Activated gamma-delta T cell treated with anti-CD3 and anti-CD28 coated beads, Interleukin-2, amount 50 U/mL, for 16 hours (primary cell): ENCODE measurements around the gene TNFRSF19.
A peak's percentile ranks its signal among the peaks of the same experiment; 100 is the strongest.

ENCODE experiments used
- DNase-seq: peaks from one replicate; pipeline ENCODE4 v3.0.0-alpha.2; 2020; ENCODE audit warnings: low read depth

TNFRSF19 gene

GRCh38 chr13:23687614-23688013, 117.4 kb downstream of the TNFRSF19 start:
- DNase-seq: no peak

- DNase-seq: no peak
These were observed 118.1 kb downstream of the TNFRSF19 start for GRCh38 chr13:23688336-23688735.

DNA sequence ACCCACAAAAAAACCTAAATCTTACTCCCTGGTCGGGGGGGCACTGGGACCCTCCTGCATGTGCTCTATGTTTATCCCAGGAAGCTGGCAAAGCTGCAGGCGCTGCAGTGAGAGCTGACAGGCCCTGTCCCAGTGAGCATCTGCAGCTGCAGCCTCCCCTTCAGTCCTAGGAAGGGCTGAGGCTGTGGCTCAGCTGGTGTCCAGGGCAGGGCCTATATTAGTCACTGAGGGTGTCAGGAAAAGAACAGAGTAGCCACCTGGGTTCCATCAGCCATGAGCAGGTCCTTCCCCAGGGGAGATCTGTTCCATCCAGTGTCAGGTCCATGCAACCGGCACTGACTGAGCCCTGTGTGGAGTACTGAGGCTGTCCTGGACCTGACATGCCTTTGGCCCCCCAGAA, 120.5 kb downstream of the TNFRSF19 start:
- DNase-seq: no peak

DNA sequence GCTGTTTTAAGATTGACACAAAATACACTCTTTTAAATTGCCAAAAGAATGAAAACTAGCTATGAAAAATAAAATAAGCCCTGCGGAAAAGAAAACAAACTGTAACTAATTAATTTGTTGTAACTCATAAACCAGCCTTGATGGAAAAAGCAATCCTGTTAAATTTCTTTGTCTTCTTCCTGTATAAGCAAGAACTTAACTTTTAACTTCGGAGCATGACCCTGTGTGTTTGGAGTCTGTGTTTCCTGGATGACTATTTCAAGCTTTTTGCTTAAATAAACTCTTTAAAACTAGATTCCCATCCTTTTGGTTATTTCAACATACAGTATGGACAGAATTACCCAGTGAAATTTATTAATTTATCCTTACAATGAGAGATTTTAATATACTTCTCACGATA, 122.6 kb downstream of the TNFRSF19 start:
- no peak for DNase-seq

DNA sequence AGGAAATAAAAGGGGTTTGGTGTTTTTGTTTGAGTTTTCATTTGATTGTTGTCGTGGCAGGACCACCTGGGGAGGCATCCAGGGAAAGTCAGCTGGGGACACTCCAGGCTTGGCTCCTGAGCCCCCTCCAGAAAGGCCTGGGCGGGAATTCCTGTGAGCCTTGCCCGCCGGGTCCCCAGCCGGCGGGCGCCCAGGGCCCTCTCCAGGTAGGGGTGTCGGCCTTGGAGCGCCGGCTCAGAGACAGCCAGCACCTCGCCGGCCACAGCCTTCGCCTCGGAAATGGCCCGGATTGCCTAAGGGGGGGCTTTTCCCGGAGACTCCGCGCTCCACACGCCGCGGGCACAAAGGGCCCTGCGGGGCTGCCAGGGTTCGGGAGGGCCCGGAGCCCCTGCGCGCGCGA, 125.0 kb downstream of the TNFRSF19 start:
- DNase-seq: no peak

DNA sequence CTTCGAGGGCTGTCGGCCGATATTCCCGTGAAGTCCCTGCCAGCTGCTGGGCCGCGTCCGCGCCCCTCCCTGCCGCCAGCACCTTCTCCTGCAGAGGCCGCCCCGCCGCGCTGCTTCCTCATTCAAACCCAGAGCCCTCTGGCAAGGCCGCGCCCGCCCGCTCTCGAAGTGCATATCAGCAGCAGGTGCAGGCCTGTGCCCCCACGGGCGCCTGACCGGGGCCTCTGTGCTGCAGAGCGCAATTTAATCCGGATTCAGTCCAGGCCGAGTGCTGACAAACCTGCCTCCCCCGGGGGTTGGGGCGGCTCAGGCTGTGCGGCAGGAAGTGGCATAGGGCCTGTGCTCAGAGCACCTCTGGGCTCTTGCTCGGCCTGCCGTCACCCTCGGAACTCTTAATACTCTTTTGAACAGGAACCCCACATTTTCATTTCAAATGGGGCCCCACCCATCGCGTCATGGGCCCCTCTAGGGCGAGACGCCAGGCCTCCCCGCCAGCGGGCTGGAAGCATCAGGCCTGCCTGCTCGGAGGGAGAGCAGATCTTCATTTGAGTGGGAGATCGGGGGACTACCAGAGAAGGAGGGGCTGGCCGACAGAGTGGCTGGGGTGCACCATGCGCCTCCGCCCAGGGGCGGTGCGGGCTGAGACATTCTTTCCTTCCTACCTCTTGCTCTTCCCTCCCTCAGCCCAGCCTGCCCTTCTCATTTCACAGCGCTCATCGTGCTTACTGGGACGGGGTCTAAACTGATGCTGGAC, 125.7 kb downstream of the TNFRSF19 start:
- peak; percentile 40 for DNase-seq

GRCh38 chr13:23696610-23697009, 126.4 kb downstream of the TNFRSF19 start:
- DNase-seq: no peak

GRCh38 chr13:23697772-23698313, 127.6 kb downstream of the TNFRSF19 start:
- no peak for DNase-seq

- DNase-seq: no peak
These were observed 129.1 kb downstream of the TNFRSF19 start for GRCh38 chr13:23699271-23699670.

DNA sequence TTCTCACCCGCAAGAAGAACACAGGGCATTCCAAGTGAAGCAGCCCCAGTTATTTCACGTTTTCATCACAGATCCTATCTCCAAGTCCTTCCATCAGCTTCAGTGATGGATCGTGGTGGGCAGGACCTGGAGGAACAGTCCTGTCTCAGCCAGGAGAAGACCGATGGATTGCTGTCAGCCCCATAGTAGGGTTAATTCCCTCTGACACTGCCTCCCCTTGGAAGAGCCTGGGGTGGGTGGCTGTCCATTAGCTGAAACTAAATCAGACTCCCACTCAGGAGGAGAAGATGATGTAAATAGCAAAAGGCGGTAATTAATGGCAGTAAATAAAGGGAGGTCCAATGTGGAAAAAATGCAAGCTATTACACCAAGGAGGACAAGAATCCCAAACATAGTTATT, 131.0 kb downstream of the TNFRSF19 start:
- DNase-seq: no peak

DNA sequence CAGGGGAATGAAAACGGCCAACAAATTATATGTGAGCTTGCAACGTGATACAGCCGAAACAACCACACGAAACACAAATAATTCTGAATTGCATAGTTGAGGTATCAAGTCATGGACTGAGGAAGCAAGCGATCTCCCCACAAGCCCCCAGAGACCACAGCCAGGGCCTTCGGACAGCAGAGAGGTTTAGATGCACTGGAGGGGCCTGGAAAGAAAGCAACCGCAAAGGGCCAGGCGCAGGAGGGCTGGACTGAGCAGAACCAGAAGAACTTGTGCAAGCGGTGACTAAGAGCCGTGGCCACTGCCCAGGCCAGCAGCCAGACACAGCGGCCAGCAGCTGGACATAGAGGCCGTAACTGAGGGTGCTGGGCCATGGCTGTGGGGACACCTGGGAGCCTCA, 131.4 kb downstream of the TNFRSF19 start:
- DNase-seq: no peak

DNA sequence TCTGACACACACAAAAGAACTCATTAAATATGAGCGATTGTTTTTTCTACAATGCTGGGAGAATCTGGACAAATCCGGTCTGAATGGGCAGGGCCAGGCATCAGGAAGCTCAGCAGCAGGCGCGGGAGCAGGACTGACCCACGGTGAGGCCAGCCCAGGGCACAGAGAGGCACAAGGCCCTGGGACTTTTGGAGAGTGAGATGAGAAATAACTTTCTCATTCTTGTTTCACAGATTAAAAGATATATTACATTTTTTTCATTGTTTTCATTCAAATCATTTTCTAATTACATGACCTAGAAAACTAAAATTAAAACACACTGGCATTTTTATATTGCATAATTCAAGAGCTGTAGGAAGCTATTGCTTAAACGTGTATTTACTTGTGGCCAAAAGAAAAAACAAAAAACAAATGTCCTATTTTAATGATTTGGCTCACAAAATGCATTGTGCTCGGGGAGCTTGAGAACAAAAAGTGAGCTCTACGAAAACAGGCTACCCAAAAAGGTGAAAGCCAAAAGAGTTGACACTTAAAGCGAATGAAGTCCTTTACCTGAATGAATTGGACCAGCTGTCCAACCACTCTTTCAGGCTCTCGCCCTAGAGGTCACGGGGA, 133.1 kb downstream of the TNFRSF19 start:
- no peak for DNase-seq

DNA sequence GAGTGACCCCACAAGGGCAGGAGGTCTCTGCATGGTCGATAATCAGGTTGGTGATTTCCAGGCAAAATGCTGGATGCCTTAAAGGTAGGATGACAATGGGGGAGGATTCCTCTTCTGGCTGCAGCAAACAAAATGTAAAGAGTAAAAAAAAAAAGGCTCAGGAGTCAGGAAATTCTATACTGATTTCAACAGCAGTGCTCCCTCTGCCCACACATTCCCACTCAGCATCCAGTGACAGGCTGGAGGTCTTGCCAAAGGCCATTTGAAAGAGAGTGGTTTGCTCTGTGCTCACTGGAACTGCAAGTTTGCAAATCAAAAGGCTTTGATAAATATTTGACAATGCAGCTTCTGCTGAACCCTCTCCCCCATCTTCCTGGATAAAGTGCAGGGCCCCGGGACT, 135.4 kb downstream of the TNFRSF19 start:
- DNase-seq: no peak

- no peak for DNase-seq
These were observed 137.5 kb downstream of the TNFRSF19 start for GRCh38 chr13:23707674-23708073.

GRCh38 chr13:23709536-23709935, 139.3 kb downstream of the TNFRSF19 start:
- DNase-seq: no peak

GRCh38 chr13:23710366-23710765, 140.2 kb downstream of the TNFRSF19 start:
- no peak for DNase-seq

GRCh38 chr13:23711355-23711754, 141.1 kb downstream of the TNFRSF19 start:
- DNase-seq: no peak

DNA sequence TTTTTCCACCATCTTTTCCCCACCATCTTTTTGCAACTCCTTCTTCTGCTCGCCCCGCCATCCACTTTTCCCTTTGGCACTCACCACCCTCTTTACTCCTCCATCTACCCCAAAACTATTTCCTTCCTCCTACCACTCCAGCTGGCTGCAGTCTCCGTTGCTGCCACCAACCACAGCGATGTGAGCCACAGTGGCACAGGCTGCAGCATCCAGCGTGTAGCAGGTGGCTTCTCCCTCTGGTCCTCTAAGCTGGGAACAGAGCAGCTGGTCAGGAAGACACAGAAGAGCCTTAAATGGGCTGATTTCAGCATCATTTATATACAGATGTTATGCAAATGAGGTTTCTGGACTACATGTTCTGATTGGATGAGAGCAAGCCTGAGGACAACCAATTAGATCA, 144.5 kb downstream of the TNFRSF19 start:
- DNase-seq: no peak

DNA sequence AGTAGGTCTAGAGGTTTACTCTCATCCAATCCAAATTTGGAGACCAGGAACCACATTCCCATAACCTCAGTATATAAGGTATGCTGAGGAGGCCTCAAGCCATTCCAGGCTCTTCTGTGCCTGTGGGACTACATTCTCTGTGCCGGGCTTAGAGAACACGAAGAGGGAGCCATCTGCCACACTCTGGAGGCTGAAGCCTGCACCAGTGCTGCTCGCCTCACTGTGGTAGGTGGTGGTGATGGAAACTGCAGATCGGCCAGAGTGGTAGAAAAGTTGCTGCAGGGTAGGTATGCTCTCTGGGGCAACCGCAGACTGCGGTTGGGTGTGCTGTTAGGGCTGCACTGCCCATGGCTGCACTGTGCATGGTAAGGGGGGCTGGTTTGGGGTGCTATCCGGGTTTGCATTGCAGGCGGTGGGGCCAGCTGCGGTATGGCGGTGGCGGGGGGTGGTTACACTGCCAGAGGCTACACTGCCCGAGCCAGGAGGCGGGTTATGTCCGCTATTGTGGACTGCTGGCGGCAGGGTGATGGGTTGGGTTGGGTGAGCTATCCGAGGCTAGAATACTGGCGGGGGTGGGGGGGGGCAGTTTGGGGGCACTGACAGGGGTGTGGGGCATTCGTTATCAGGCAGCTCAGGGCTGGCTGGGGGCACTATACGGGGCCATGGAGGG, 145.0 kb downstream of the TNFRSF19 start:
- no peak for DNase-seq

DNA sequence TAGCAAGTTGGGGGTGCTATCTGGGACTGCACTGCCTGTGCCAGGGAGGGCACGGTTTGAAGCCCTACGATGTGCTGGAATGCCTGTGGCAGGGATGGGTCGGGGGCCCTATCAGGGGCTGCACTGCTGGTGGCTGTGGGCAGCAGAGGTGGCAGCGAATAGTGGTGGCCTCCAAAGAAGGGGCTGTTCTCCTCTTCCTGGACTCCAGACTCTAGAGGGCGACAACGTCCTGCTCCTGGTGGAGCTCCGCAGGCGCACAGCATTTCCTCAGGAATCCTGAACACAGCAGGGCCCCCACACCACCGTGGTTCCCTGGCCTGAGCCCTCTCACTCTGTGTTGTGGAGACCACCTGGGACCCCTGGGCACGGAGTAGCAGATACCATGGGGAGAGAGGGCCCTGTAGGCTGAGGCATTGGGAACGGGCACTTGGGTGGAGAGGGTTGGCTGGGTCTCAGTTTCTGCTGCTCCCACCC, 145.6 kb downstream of the TNFRSF19 start:
- no peak for DNase-seq

DNA sequence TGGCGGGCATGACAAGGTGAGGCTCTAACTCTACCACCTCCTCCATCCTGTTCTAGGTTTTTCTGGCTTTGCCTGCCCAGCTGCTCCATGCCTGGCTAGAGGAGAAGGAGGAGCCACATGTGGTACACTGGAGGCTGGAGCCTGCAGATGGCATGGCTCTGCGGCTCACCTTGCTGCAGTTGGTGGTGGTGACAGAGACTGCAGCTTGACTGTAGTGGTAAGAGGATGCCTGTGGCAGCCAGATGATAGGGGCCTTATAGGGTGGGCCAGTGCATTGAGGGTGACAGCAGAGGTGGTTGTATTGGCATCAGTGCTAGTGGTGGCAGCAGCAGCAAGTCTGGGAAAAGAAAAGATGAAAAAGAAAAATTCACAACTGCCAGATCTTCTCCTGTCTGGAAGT, 146.2 kb downstream of the TNFRSF19 start:
- DNase-seq: no peak

- no peak for DNase-seq
These were observed 148.8 kb downstream of the TNFRSF19 start for GRCh38 chr13:23718996-23719395.
